GM12878 (cell line): ENCODE data around the gene PPP3CA.

Experiments used
- CBX3 ChIP-seq: fragments of 200-600 bp; sonication (generic); IDR thresholded peaks from 2 replicates; pipeline ENCODE4 v1.6.1; 2016; ENCODE audit warnings: low read depth, borderline replicate concordance
- EZH2 ChIP-seq: IDR thresholded peaks from 2 replicates; pipeline ENCODE4 v1.6.1; 2012; ENCODE audit warnings: low read depth, mild to moderate bottlenecking, control low read depth, inconsistent platforms, low read length, borderline replicate concordance; ENCODE audit not compliant: control insufficient read depth
- FOS ChIP-seq: IDR thresholded peaks from 3 replicates; pipeline ENCODE4 v1.6.1; 2011; ENCODE audit warnings: borderline replicate concordance; ENCODE audit not compliant: insufficient read length; ENCODE audit errors: extremely low read depth
- JUNB ChIP-seq: IDR thresholded peaks from 2 replicates; pipeline ENCODE4 v1.6.1; 2016; ENCODE audit warnings: antibody characterized with exemption, mild to moderate bottlenecking
- MAX ChIP-seq: IDR thresholded peaks from 2 replicates; pipeline ENCODE4 v1.6.1; 2012; ENCODE audit warnings: low read depth, low read length, improper control_type of control experiment
- NFIC ChIP-seq: IDR thresholded peaks from 2 replicates; pipeline ENCODE4 v1.6.1; 2012; ENCODE audit warnings: low read depth, mild to moderate bottlenecking, inconsistent platforms, low read length, moderate library complexity
- RAD21 ChIP-seq: IDR thresholded peaks from 2 replicates; pipeline ENCODE4 v1.6.1; 2011; ENCODE audit warnings: mild to moderate bottlenecking, low read depth, low read length, moderate library complexity; ENCODE audit not compliant: insufficient read depth
- SIN3A ChIP-seq: IDR thresholded peaks from 2 replicates; pipeline ENCODE4 v1.6.1; 2012; ENCODE audit warnings: low read depth, low read length, improper control_type of control experiment
- SPI1 ChIP-seq: IDR thresholded peaks from 2 replicates; pipeline ENCODE4 v1.6.1; 2011; ENCODE audit warnings: low read depth, mild to moderate bottlenecking, low read length, moderate library complexity, borderline replicate concordance; ENCODE audit not compliant: insufficient read depth
- SUZ12 ChIP-seq: fragments of 200-600 bp; sonication (generic); IDR thresholded peaks from one replicate; pipeline ENCODE4 v1.6.1; 2018; ENCODE audit warnings: antibody characterized with exemption, mild to moderate bottlenecking; ENCODE audit not compliant: unreplicated experiment
- TARDBP ChIP-seq: IDR thresholded peaks from 2 replicates; pipeline ENCODE4 v1.6.1; 2016; ENCODE audit warnings: borderline replicate concordance
- YY1 ChIP-seq: IDR thresholded peaks from 2 replicates; pipeline ENCODE4 v1.6.1; 2011; ENCODE audit warnings: low read depth, mild to moderate bottlenecking, low read length
- TF ChIP-seq, protein P1 (sequence below), 3 experiments: IDR thresholded peaks in 2 of 3; conservative IDR thresholded peaks in 1 of 3; 2 replicates each; pipeline ENCODE4 v1.5.1; 2011; ENCODE audit warnings: low read depth in 3 of 3, low read length in 3 of 3, mild to moderate bottlenecking in 3 of 3, control low read depth in 2 of 3, moderate library complexity in 2 of 3, inconsistent platforms in 1 of 3, mixed read lengths in 1 of 3; ENCODE audit not compliant: control insufficient read depth in 2 of 3, insufficient read depth in 1 of 3; ENCODE audit errors: extremely low read depth in 1 of 3

DNA sequence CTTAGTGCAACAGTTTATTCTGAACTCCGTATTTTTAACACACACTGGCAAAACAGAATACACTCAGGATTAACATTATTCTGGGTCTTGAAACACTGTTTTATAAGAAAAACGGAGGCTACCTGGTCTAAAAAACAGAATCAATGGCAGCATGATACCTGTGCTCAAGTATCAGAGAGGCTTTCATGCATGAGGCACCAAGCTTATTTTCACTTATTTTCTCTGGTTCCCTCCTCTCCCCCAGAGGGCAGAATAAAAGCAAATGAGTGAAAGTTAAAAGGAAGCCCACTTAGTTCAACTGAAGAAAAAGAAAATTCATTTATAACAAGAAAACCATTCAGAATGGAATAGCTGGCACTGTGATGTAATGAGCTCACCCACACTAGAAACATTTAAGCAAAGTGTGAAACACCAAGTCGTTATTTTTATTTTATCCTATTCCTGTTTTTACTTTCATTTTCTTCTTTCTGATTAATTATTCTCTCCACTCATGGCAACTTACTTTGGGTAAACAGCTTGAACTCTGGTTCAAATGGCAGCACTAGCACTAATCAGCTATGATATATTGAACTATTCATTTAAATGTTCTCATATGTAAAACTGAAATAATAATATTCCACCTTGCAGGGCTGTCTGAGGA is 211.8 kb downstream of the PPP3CA start:
- TF ChIP-seq CBX3 (no peak), TARDBP (no peak), MAX (no peak), FOS (no peak), RAD21 (no peak), YY1 (no peak), SPI1 (no peak), SUZ12 (no peak), EZH2 (no peak), JUNB (no peak), NFIC (no peak), SIN3A (no peak)
- TF ChIP-seq, protein P1, sequence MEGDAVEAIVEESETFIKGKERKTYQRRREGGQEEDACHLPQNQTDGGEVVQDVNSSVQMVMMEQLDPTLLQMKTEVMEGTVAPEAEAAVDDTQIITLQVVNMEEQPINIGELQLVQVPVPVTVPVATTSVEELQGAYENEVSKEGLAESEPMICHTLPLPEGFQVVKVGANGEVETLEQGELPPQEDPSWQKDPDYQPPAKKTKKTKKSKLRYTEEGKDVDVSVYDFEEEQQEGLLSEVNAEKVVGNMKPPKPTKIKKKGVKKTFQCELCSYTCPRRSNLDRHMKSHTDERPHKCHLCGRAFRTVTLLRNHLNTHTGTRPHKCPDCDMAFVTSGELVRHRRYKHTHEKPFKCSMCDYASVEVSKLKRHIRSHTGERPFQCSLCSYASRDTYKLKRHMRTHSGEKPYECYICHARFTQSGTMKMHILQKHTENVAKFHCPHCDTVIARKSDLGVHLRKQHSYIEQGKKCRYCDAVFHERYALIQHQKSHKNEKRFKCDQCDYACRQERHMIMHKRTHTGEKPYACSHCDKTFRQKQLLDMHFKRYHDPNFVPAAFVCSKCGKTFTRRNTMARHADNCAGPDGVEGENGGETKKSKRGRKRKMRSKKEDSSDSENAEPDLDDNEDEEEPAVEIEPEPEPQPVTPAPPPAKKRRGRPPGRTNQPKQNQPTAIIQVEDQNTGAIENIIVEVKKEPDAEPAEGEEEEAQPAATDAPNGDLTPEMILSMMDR (IDR thresholded peaks at IDR 0.05 in 2 of 3, conservative IDR thresholded peaks at IDR 0.05 in 1 of 3; ENCODE audit: control insufficient read depth in 2 of 3, extremely low read depth in 1 of 3, insufficient read depth in 1 of 3, low read depth in 3 of 3, low read length in 3 of 3), result no peak
